Measurements from ENCODE around the gene LYRM4.
"Not testable (repeated sequence)": the region's sequence is repeated elsewhere in the genome, so short reads cannot be mapped to it uniquely, and the experiment has no call there.

LYRM4 gene

DNA sequence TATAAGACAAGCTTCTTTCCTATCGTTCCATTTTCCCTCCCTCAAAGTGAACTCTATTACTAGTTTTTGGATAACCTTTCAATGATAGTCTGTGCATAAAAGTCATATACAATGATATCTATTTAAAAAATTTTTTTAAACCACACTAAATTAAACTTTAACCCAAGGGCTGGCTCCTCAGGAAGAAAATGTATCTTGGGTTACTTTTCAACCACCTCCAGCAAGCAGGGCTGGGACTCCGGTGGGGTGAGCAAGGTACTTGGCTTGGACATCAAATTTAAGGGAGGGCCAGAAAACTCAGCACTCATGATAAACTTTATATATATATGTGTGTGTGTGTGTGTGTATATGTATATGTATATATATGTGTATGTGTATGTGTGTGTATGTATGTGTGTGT, 189.5 kb downstream of the LYRM4 start:
- DNase-seq = no peak

DNA sequence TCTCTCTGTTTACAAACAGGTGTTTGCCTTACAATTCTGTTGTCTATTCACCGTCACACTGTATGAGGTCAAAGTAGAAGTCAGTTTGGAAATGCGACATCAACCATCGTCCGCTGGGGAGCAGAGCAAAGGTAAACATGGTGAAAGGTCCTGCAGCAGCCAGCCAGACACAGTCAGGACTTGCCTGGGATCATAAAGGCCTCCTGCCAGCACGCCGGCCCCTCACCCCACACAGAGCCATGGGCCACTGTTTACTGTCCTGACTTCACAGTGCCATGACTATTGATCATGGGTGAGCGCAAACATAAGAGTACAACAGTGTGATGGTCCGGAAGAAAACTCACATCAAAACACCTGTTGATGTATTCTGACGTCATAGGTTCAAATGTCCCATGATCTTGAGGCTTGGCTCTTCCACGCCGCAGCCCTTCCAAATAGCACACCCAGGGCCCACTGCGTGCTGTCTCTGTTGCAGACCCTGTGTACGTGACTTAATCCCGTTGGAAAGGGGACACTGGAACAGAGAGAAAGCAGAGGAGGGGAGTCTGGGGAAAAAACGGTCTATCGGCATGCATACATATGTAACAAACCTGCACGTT, 192.5 kb downstream of the LYRM4 start:
- no peak for DNase-seq

- no peak for DNase-seq
Observed at GRCh38 chr6:5067305-5067704, 193.4 kb downstream of the LYRM4 start.

- no peak for DNase-seq
Observed at GRCh38 chr6:5066456-5067093, 194.2 kb downstream of the LYRM4 start.

DNA sequence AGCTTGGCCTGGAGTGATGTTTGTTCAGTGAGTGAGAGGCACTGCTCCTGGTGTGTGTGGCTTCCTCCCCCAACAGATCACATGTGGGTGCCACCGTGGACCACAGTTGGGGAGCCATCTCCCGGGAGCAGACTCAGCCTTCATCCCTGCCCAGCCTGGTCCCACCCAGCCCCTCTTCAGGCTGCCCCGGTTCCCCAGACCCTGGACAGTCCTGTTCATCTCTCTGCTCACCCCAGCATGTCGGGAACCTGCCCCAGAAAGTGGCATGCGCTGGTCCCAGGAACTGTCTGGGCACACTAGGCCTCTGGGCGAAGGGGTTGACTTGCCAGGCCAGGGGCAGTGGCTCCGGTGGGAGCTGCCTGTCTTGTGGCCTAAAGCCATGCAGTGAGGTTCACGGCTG, 197.1 kb downstream of the LYRM4 start:
- no peak for DNase-seq

DNA sequence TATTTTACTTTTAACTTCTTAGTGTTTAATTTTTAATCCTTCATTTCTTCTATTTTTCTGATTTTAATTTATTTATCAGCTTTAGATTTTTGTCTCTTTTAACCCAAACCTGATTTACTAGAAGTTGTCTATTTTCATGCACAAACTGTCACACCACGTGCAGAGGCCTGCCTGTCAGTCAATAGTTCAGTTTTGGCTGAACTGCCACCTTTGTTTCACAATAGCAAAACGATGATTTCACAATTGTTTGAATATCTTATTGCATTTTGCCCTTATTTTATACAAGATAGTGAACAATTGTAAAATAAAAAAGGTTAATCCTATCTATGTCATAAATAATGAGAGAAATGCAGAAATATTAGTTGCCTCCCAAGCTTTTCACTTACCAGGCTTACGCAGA, 199.6 kb downstream of the LYRM4 start:
- no peak for DNase-seq

- DNase-seq = not testable (repeated sequence)
Observed at GRCh38 chr6:5060439-5060838, 200.3 kb downstream of the LYRM4 start.

- no peak for DNase-seq
Observed at GRCh38 chr6:5059036-5059896, 201.5 kb downstream of the LYRM4 start.

Data from fibroblast of upper back skin (primary cell).